ENCODE data around the gene PPP1R14C. TPM values are rescaled to one million over a fixed set of nuclear protein-coding genes. Genes with fewer than 3 reads are reported as not detected.

PPP1R14C gene
- total and polyA plus RNA-seq, 4 donors = 7.8 to 42.3 (median 26.4) TPM

- H3K9me3 ChIP-seq (ENCODE audit: control insufficient read depth, insufficient read depth, low read length) = no peaks in the 10 kb centered on the region
- H3K4me1 ChIP-seq (ENCODE audit: control insufficient read depth, insufficient read depth, low read length) = peaks cover 12% of the 10 kb centered on the region
- H3K4me3 ChIP-seq (ENCODE audit: low read depth, low read length) = no peak overlapping the region
- DNase-seq (ENCODE audit: low read depth in 4 of 6, low spot score in 6 of 6) = peak in 1 of 6 donors; percentile 16
- WGBS (ENCODE audit: insufficient coverage) = 65% methylated on average over 7 of the region's 8 CpGs
- no peaks in the 10 kb centered on the region for H3K36me3 ChIP-seq (ENCODE audit: control insufficient read depth, insufficient read depth, low read length)
- H3K27ac ChIP-seq (ENCODE audit: low read depth, low read length) = no peak overlapping the region
- no peaks in the 10 kb centered on the region for H3K27me3 ChIP-seq (ENCODE audit: control insufficient read depth, insufficient read depth, low read length)
Measured at GRCh38 chr6:150116200-150116800, 26.5 kb upstream of the PPP1R14C start.

GRCh38 chr6:150118203-150118602 is 24.6 kb upstream of the PPP1R14C start:
- Histone ChIP-seq H3K4me3 (ENCODE audit: low read depth, low read length) (no peak overlapping the region), H3K36me3 (ENCODE audit: control insufficient read depth, insufficient read depth, low read length) (no peaks in the 10 kb centered on the region), H3K27me3 (ENCODE audit: control insufficient read depth, insufficient read depth, low read length) (no peaks in the 10 kb centered on the region), H3K9me3 (ENCODE audit: control insufficient read depth, insufficient read depth, low read length) (no peaks in the 10 kb centered on the region), H3K4me1 (ENCODE audit: control insufficient read depth, insufficient read depth, low read length) (peaks cover 12% of the 10 kb centered on the region), H3K27ac (ENCODE audit: low read depth, low read length) (peak overlapping the region; percentile 64)
- DNase-seq (ENCODE audit: low read depth in 4 of 6, low spot score in 6 of 6) = no peak
- 100% methylated on average over 1 of the region's 6 CpGs for WGBS (ENCODE audit: insufficient coverage)

- H3K27me3 ChIP-seq (ENCODE audit: control insufficient read depth, insufficient read depth, low read length) = no peaks in the 10 kb centered on the region
- WGBS (ENCODE audit: insufficient coverage) = 62% methylated on average over 9 of the region's 9 CpGs
- H3K4me3 ChIP-seq (ENCODE audit: low read depth, low read length) = no peak overlapping the region
- peak overlapping the region; percentile 64 for H3K27ac ChIP-seq (ENCODE audit: low read depth, low read length)
- H3K4me1 ChIP-seq (ENCODE audit: control insufficient read depth, insufficient read depth, low read length) = peaks cover 12% of the 10 kb centered on the region
- peak in 4 of 6 donors; percentile 11 to 60 (median 33) for DNase-seq (ENCODE audit: low read depth in 4 of 6, low spot score in 6 of 6)
- H3K36me3 ChIP-seq (ENCODE audit: control insufficient read depth, insufficient read depth, low read length) = no peaks in the 10 kb centered on the region
- no peaks in the 10 kb centered on the region for H3K9me3 ChIP-seq (ENCODE audit: control insufficient read depth, insufficient read depth, low read length)
Measured at GRCh38 chr6:150118627-150119026, 24.2 kb upstream of the PPP1R14C start.

GRCh38 chr6:150119173-150119572 is 23.7 kb upstream of the PPP1R14C start:
- Histone ChIP-seq H3K27me3 (ENCODE audit: control insufficient read depth, insufficient read depth, low read length) (no peaks in the 10 kb centered on the region), H3K9me3 (ENCODE audit: control insufficient read depth, insufficient read depth, low read length) (no peaks in the 10 kb centered on the region), H3K4me3 (ENCODE audit: low read depth, low read length) (no peak overlapping the region), H3K4me1 (ENCODE audit: control insufficient read depth, insufficient read depth, low read length) (peaks cover 12% of the 10 kb centered on the region), H3K36me3 (ENCODE audit: control insufficient read depth, insufficient read depth, low read length) (no peaks in the 10 kb centered on the region), H3K27ac (ENCODE audit: low read depth, low read length) (peak overlapping the region; percentile 64)
- whole genome bisulfite sequencing (ENCODE audit: insufficient coverage) = 17% methylated on average over 6 of the region's 7 CpGs
- DNase-seq (ENCODE audit: low read depth in 4 of 6, low spot score in 6 of 6) = peak; percentile 13 to 78 (median 28)

GRCh38 chr6:150123645-150124044 is 19.2 kb upstream of the PPP1R14C start:
- H3K9me3 ChIP-seq (ENCODE audit: control insufficient read depth, insufficient read depth, low read length) = no peaks in the 10 kb centered on the region
- H3K27me3 ChIP-seq (ENCODE audit: control insufficient read depth, insufficient read depth, low read length) = no peaks in the 10 kb centered on the region
- H3K27ac ChIP-seq (ENCODE audit: low read depth, low read length) = no peak overlapping the region
- no peak overlapping the region for H3K4me3 ChIP-seq (ENCODE audit: low read depth, low read length)
- no peaks in the 10 kb centered on the region for H3K36me3 ChIP-seq (ENCODE audit: control insufficient read depth, insufficient read depth, low read length)
- WGBS (ENCODE audit: insufficient coverage) = 87% methylated on average over 6 of the region's 7 CpGs
- DNase-seq (ENCODE audit: low read depth in 4 of 6, low spot score in 6 of 6) = no peak
- H3K4me1 ChIP-seq (ENCODE audit: control insufficient read depth, insufficient read depth, low read length) = peaks cover 8% of the 10 kb centered on the region

- DNase-seq (ENCODE audit: low read depth in 4 of 6, low spot score in 6 of 6) = no peak
- no CpG with 5 or more reads among the region's 3 CpGs for WGBS (ENCODE audit: insufficient coverage)
- Histone ChIP-seq H3K36me3 (ENCODE audit: control insufficient read depth, insufficient read depth, low read length) (no peaks in the 10 kb centered on the region), H3K4me1 (ENCODE audit: control insufficient read depth, insufficient read depth, low read length) (peaks cover 2% of the 10 kb centered on the region), H3K9me3 (ENCODE audit: control insufficient read depth, insufficient read depth, low read length) (no peaks in the 10 kb centered on the region), H3K4me3 (ENCODE audit: low read depth, low read length) (no peak overlapping the region), H3K27me3 (ENCODE audit: control insufficient read depth, insufficient read depth, low read length) (no peaks in the 10 kb centered on the region), H3K27ac (ENCODE audit: low read depth, low read length) (no peak overlapping the region)
Measured at GRCh38 chr6:150124235-150124634, 18.6 kb upstream of the PPP1R14C start.

- H3K4me3 ChIP-seq (ENCODE audit: low read depth, low read length) = no peak overlapping the region
- no peaks in the 10 kb centered on the region for H3K4me1 ChIP-seq (ENCODE audit: control insufficient read depth, insufficient read depth, low read length)
- H3K36me3 ChIP-seq (ENCODE audit: control insufficient read depth, insufficient read depth, low read length) = no peaks in the 10 kb centered on the region
- WGBS (ENCODE audit: insufficient coverage) = 88% methylated on average over 8 of the region's 13 CpGs
- no peak overlapping the region for H3K27ac ChIP-seq (ENCODE audit: low read depth, low read length)
- no peaks in the 10 kb centered on the region for H3K27me3 ChIP-seq (ENCODE audit: control insufficient read depth, insufficient read depth, low read length)
- no peaks in the 10 kb centered on the region for H3K9me3 ChIP-seq (ENCODE audit: control insufficient read depth, insufficient read depth, low read length)
- DNase-seq (ENCODE audit: low read depth in 4 of 6, low spot score in 6 of 6) = no peak
Measured at GRCh38 chr6:150126641-150127291, 16.1 kb upstream of the PPP1R14C start.

GRCh38 chr6:150128425-150128824 is 14.4 kb upstream of the PPP1R14C start:
- no peak overlapping the region for H3K27ac ChIP-seq (ENCODE audit: low read depth, low read length)
- H3K9me3 ChIP-seq (ENCODE audit: control insufficient read depth, insufficient read depth, low read length) = no peaks in the 10 kb centered on the region
- DNase-seq (ENCODE audit: low read depth in 4 of 6, low spot score in 6 of 6) = peak in 1 of 6 donors; percentile 50
- 85% methylated on average over 7 of the region's 8 CpGs for WGBS (ENCODE audit: insufficient coverage)
- H3K36me3 ChIP-seq (ENCODE audit: control insufficient read depth, insufficient read depth, low read length) = no peaks in the 10 kb centered on the region
- H3K27me3 ChIP-seq (ENCODE audit: control insufficient read depth, insufficient read depth, low read length) = no peaks in the 10 kb centered on the region
- H3K4me3 ChIP-seq (ENCODE audit: low read depth, low read length) = no peak overlapping the region
- H3K4me1 ChIP-seq (ENCODE audit: control insufficient read depth, insufficient read depth, low read length) = no peaks in the 10 kb centered on the region

GRCh38 chr6:150129616-150130505 is 13.0 kb upstream of the PPP1R14C start:
- H3K27me3 ChIP-seq (ENCODE audit: control insufficient read depth, insufficient read depth, low read length) = no peaks in the 10 kb centered on the region
- no peaks in the 10 kb centered on the region for H3K36me3 ChIP-seq (ENCODE audit: control insufficient read depth, insufficient read depth, low read length)
- no peak overlapping the region for H3K27ac ChIP-seq (ENCODE audit: low read depth, low read length)
- DNase-seq (ENCODE audit: low read depth in 4 of 6, low spot score in 6 of 6) = no peak
- H3K4me3 ChIP-seq (ENCODE audit: low read depth, low read length) = no peak overlapping the region
- H3K9me3 ChIP-seq (ENCODE audit: control insufficient read depth, insufficient read depth, low read length) = no peaks in the 10 kb centered on the region
- no peaks in the 10 kb centered on the region for H3K4me1 ChIP-seq (ENCODE audit: control insufficient read depth, insufficient read depth, low read length)
- 90% methylated on average over 4 of the region's 9 CpGs for WGBS (ENCODE audit: insufficient coverage)
